ENCODE results near the gene KCNB1. TPM values are rescaled to one million over a fixed set of nuclear protein-coding genes. Genes with fewer than 3 reads are reported as not detected.

Gene KCNB1
- polyA plus RNA-seq, 5 donors = 0.41 to 0.64 (median 0.50) TPM

DNA sequence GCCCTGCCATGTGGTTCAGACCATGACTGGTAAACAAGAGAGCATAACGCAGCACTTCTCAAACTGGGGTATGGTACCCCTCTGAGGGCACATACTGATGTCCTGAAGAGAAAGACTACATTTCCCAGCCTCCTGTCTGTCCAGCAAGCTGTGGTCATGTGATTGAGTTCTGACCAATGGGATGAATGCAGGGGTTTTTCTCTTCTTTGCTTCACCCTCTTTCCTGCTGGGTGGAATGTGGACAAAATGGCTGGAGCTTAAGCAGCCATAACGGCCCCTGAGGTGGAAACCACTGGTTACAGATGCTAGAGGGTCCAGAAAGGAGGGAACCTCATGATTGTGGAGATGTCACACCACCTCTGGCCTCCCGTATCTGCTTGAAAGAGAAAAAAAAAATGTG is 19.4 kb upstream of the KCNB1 start:
- DNase-seq = no peak

DNA sequence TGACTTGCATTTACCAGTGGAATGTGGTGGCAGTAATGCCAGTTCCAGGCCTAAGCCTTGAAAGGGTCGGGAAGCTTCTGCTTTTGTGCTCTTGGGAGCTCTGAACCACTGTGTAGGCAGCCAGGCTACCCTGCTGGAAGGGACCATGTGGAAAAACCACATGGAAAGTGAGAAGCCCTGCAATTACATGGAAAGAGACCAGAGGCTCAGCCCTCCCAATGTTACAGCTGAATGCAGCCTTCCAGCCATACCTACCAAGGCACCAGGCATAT is 14.9 kb upstream of the KCNB1 start:
- DNase-seq = no peak

GRCh38 chr20:49496553-49497397 is 14.3 kb upstream of the KCNB1 start:
- DNase-seq = no peak

DNA sequence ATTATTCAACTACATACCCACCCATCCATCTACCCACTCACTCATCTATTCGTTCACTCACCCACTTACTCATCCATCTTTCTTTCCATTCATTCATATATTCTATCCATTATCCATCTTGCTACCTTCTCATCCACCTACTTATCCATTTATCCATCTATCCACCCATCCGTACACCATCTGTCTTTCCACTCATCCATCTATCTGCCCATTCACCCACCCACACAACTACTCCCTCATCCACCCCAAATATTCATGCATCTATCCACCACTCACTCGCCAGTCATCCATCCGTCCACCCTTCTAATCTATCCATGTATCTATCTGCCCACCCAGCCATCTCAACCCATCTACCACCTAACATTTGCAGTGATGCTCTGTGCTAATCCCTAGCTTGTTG is 13.6 kb upstream of the KCNB1 start:
- no peak for DNase-seq

GRCh38 chr20:49490689-49491088 is 8.2 kb upstream of the KCNB1 start:
- no peak for DNase-seq

GRCh38 chr20:49489688-49490087 is 7.2 kb upstream of the KCNB1 start:
- no peak for DNase-seq

GRCh38 chr20:49486064-49486463 is 3.6 kb upstream of the KCNB1 start:
- no peak for DNase-seq

GRCh38 chr20:49485563-49485962 is 3.1 kb upstream of the KCNB1 start:
- DNase-seq = no peak

- peak; percentile 42 to 58 for DNase-seq
These were observed 2.0 kb upstream of the KCNB1 start for GRCh38 chr20:49484180-49485140.

- no peak for DNase-seq
These were observed 1.2 kb upstream of the KCNB1 start for GRCh38 chr20:49483696-49484123.

DNA sequence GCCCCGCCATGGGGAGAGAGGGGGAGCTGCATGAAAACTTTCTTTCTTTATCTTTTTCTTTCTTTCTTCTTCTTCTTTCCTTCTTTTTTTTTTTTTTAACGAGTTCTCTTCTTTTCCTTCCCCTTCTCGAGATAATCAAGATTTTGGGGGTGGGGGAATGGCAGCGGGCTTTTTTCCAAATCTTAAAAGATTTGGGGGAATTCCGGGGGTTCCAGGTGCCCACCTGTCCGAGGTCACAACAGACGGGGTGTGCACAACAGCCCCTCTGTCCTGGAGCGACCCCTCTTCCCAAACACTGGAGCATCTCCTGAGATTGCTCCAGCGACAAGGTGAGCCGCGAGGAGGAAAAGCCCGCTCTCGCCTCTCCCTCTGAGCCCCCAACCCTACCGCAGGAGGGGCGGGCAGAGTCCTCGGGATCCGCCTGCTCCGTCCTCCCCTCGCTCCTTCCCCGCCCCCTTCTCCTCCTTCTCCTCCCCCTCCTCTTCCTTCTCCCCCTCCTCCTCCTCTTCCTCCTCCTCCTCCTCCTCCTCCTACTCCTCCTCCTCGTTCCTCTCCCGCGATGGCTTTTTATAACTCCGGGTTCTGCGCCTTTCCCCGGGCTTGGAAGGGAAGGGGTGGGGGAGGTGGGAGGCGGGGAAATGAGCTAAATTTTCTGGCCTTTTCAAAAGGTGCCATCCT is 689 bp upstream of the KCNB1 start:
- no peak for DNase-seq

DNA sequence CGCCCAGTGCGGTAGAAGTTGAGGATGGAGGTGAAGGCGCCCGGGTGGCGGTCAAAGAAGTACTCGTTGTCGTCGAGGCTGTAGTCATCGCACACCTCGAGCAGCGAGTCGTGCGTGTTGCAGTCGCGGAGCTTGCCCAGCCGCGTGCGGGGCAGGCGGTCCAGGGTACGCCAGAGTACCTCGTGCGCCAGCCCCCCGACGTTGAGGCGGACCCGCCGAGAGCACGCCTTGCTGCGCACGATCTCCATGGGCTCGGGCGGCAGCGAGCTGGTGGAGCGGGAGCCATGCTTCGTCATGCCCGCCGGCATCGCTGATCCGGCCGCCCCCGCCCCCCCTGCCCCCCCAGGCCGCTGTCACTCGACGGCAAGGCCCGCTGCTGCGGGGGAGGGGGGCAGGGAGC is 295 bp downstream of the KCNB1 start:
- peak in 1 of 2 donors; percentile 2 for DNase-seq

- no peak for DNase-seq
These were observed 1.4 kb downstream of the KCNB1 start for GRCh38 chr20:49481116-49481515.

GRCh38 chr20:49480236-49480635 is 2.2 kb downstream of the KCNB1 start:
- DNase-seq = no peak

DNA sequence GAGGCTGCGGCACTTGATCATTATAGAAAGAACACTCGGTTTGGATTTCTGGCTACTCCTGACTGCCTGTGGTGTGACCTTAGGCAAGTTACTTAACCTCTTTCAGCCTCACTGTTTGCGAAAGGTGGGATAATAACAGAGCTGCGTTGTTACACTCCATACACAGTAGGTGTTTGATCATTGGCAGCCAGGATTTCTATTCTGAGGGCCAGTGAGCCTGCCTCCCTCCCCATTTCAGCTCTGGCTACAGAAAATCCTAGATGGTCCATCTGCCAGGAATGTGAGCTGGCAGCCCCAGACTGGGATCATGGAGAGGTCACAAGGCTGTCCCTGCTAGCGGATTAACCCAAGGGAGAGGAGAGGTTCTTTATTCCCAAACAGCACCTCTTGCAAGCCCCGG is 2.7 kb downstream of the KCNB1 start:
- no peak for DNase-seq

DNA sequence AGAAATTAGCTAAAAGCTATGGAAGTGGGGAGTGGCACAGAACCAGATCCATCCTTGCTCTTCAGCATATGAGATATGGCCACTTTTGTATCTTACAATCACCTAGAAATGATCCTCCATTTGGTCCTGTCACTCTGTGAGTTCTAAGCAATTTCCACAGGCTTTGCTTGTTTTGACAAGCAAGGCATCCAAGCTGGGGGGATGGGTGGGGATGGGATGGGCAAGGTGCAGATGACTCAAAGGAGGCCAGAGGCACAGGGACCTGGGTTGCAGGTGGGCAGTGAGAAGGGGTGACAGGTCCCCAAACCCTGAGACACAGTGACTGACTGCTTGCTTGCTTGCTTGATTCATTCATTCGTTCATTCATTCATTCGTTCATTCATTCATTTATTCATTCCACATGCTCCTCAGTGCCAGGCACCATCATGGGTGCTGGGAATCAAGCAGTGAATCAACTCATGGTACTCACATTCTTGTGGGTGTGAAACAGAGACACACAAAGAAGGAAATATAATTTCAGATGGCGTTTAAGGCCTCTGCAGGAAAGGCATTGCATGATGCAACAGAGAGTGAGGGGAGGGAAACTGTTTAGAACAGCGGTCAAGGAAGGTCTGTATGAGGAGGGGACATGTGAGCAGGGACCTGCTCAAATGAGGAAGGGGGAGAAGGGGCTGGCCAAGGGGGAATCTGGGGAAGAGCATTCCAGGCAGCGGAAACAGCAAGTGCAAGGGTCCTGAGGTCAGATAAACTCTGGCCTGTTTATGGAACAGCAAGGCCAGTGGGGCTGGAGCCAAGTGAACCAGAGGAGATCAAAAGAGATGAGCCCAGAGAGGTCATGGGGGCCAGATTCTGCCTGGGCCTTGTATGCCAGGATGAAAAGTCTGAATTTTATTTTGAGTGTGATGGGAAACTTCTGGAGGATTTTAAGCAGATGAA is 3.4 kb downstream of the KCNB1 start:
- DNase-seq = no peak

- DNase-seq = no peak
These were observed 4.2 kb downstream of the KCNB1 start for GRCh38 chr20:49478266-49478665.

- DNase-seq = no peak
These were observed 5.3 kb downstream of the KCNB1 start for GRCh38 chr20:49477200-49477599.

GRCh38 chr20:49476016-49476355 is 6.5 kb downstream of the KCNB1 start:
- DNase-seq = no peak

DNA sequence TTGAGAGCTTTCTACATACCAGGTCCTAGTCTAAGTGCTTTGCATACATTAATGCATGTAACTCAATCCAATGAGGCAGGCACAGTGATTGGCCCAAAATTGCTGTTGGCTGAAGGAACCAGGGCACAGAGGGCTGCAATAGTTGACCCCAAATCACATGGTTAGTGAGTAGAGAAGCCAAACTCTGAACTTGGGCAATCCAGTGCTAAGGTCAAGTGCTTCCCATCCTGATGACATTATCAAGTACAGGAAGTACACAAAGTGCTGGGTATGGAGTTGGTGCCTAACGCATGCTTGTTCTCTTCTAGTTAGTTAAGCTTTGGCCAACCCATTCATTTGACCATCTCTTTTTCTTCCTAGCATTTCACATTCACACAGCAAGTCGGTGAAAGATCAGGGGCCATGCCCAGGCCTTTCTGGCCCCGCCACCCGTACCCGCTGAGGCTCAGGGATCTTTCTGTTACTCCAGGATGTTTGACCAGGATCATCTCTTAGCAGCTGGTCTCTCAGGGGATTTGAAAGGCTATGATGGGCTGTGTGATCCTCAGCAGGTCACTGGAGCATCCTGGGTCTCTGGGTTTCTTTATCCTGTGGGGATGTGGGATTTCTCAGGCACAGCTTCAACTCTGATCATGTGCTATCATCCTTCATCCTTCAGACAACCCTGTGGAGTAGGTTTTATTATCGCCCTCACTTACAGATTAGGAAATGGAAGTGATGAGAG is 7.0 kb downstream of the KCNB1 start:
- no peak for DNase-seq

GRCh38 chr20:49471397-49471796 is 11.1 kb downstream of the KCNB1 start:
- no peak for DNase-seq

All from right lung (tissue), 5 donors.